Panc1 (cell line): Measurements from ENCODE around the gene THADA. TPM values are rescaled to one million over a fixed set of nuclear protein-coding genes. Genes with fewer than 3 reads are reported as not detected.

Experiments
- ATAC-seq: fragments of 200-7000 bp; cut with Tn5 transposase; 2 replicates; pipeline ENCODE4 v1.9.1; 2020; ENCODE audit warnings: mild to moderate bottlenecking, moderate library complexity
- BruUV-seq: library from RNA; stranded (reverse); fragments of 400-500 nt; replicated peaks from 2 replicates; lab custom pipeline; 2021; lab: Mats Ljungman, UMichigan
- CTCF ChIA-PET: fragments of 300-600 bp; sonication (Branson Sonifier 250); formaldehyde crosslinking; loops from one replicate; lab custom pipeline; 2022; ENCODE audit warnings: antibody characterized with exemption; lab: Charles Lee
- POLR2A ChIA-PET: fragments of 300-600 bp; sonication (Branson Sonifier 250); formaldehyde crosslinking; loops from one replicate; lab custom pipeline; 2022; ENCODE audit warnings: antibody characterized with exemption; lab: Charles Lee
- DNase-seq: peaks from one replicate; pipeline ENCODE4 v3.0.0-alpha.2; 2010; ENCODE audit warnings: low read depth, low spot score
- H3K27ac ChIP-seq: 2 replicates; pipeline ENCODE4 v1.5.1; 2011; ENCODE audit warnings: mild to moderate bottlenecking, low read length, inconsistent platforms
- H3K27me3 ChIP-seq: fragments of 200-500 bp; sonication (Bioruptor generic); 2 replicates; pipeline ENCODE4 v1.6.0; 2014; ENCODE audit warnings: low read length, inconsistent platforms; ENCODE audit not compliant: control insufficient read depth, insufficient read depth
- H3K36me3 ChIP-seq: fragments of 200-500 bp; sonication (Bioruptor generic); 2 replicates; pipeline ENCODE4 v1.5.1; 2014; ENCODE audit warnings: inconsistent platforms, mild to moderate bottlenecking, low read length, moderate library complexity; ENCODE audit not compliant: control insufficient read depth, insufficient read depth
- H3K4me1 ChIP-seq: 2 replicates; pipeline ENCODE4 v1.5.1; 2011; ENCODE audit warnings: inconsistent platforms, mild to moderate bottlenecking, low read length, moderate library complexity; ENCODE audit not compliant: control insufficient read depth, insufficient read depth
- H3K4me3 ChIP-seq, 2 experiments: 2 replicates each; pipeline ENCODE4 v1.5.1; 2011 to 2012; ENCODE audit warnings: low read depth in 2 of 2, low read length in 2 of 2, mild to moderate bottlenecking in 2 of 2, inconsistent platforms in 1 of 2, moderate library complexity in 1 of 2
- H3K9me3 ChIP-seq: fragments of 200-500 bp; sonication (Bioruptor generic); 2 replicates; pipeline ENCODE4 v1.5.1; 2014; ENCODE audit warnings: low read depth, mild to moderate bottlenecking, inconsistent platforms, low read length, moderate library complexity; ENCODE audit not compliant: control insufficient read depth, insufficient read depth
- CTCF ChIP-seq: fragments of 450-650 bp; IDR thresholded peaks from 2 replicates; pipeline ENCODE4 v1.5.1; 2017; ENCODE audit warnings: mild to moderate bottlenecking
- POLR2AphosphoS5 ChIP-seq: IDR thresholded peaks from 2 replicates; pipeline ENCODE4 v1.6.1; 2012; ENCODE audit warnings: mild to moderate bottlenecking, low read depth, low read length, moderate library complexity
- REST ChIP-seq, 2 experiments: IDR thresholded peaks; 2 replicates each; pipeline ENCODE4 v1.6.1; 2011 to 2012; ENCODE audit warnings: low read depth in 2 of 2, control low read depth in 1 of 2, low read length in 1 of 2, mild to moderate bottlenecking in 1 of 2, moderate library complexity in 1 of 2; ENCODE audit not compliant: insufficient read depth in 1 of 2
- SIN3A ChIP-seq: IDR thresholded peaks from 2 replicates; pipeline ENCODE4 v1.6.1; 2012; ENCODE audit warnings: low read depth, mild to moderate bottlenecking, low read length, moderate library complexity, borderline replicate concordance; ENCODE audit not compliant: insufficient read depth
- TCF7L2 ChIP-seq: IDR thresholded peaks from 2 replicates; pipeline ENCODE4 v1.6.1; 2011; ENCODE audit warnings: mild to moderate bottlenecking, low read depth, low read length, inconsistent platforms
- in situ Hi-C: cut with HindIII; loops from 2 replicates; pipeline ENCODE4 v1.10.0; 2016; ENCODE audit warnings: low sequenced_read_pairs, low pct_unique_long_range_greater_than_20kb
- intact Hi-C: fragments of 100-400 bp; cut with micrococcal nuclease; formaldehyde crosslinking; loops from one replicate; pipeline ENCODE4 v1.10.0; 2022; ENCODE audit not compliant: unreplicated experiment
- total RNA-seq: library from RNA; stranded (reverse); gene quantifications from one replicate; pipeline ENCODE4 v1.2.1, GENCODE V29; 2021; ENCODE audit not compliant: unreplicated experiment

Gene THADA
- total RNA-seq, 1 experiment from 2014 or later: 37.2 TPM

GRCh38 chr2:43480874-43481273, 115.0 kb downstream of the THADA start:
- ChIA-PET CTCF (no interaction called here), POLR2A (interaction anchor here (0.6 kb wide), 1 partner anchor 55 kb away, joined by 4 read pairs; no protein-coding TSS in a partner anchor)
- Histone ChIP-seq H3K4me3 (no peak overlapping the region), H3K4me1 (0 out of 2 replicates have a peak, but pooled peaks cover 3% of the 10 kb centered on the region), H3K27ac (no peak overlapping the region), H3K9me3 (no peaks in the 10 kb centered on the region), H3K36me3 (no peaks in the 10 kb centered on the region; the same call in 1 of the 2 replicates), H3K27me3 (no peaks in the 10 kb centered on the region)
- in situ Hi-C loops (no loop called here), intact Hi-C loops (loop anchor here (5.0 to 10.0 kb wide), 2 partner anchors 346 to 534 kb away; no protein-coding TSS in a partner anchor)
- no peak for DNase-seq
- ATAC-seq: no peak
- TF ChIP-seq SIN3A: no peak
- TF ChIP-seq CTCF: no peak
- no peak for TF ChIP-seq TCF7L2
- TF ChIP-seq POLR2AphosphoS5: no peak
- TF ChIP-seq REST (IDR thresholded peaks at IDR 0.05; ENCODE audit: insufficient read depth in 1 of 2, low read depth in 2 of 2, low read length in 1 of 2): no peak
- BruUV-seq: no TSS peak

DNA sequence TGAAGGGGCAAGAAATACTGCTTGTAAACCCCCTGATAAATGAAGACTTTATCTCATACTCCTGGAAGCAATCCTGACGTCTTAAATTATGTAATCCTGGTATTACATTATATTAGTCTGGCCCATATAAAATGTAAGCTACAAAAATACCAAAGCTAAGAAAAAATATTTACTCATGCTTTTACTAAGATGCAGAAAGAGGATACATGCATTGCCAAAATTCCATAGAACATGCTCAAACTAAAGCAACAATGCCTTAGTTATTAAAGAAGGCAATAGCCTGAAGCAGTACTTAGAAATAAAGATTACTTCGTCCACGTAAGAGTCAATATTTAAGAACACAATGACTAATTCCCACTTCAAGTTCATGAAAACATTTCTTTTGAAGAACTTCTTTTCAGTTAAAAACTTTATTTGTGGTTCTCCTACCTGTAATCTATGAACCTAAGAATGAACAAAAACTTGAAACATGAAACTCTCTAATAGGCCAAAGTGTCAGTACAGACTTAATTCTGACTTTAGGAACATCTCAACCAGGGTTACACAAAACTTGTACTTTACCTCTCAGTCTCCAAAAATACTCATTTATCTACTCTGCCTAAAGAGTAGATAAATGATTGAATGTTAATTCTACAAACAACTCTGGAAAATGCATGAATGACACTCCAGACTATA, 117.3 kb downstream of the THADA start:
- DNase-seq: no peak

More for the DNA sequence above, 117.3 kb downstream of the THADA start:
- POLR2A ChIA-PET: no interaction called here
- CTCF ChIA-PET: no interaction called here
- H3K36me3 ChIP-seq: no peaks in the 10 kb centered on the region
- H3K27ac ChIP-seq: no peak overlapping the region
- in situ Hi-C loops (no loop called here), intact Hi-C loops (no loop called here)
- H3K27me3 ChIP-seq: no peaks in the 10 kb centered on the region
- H3K4me3 ChIP-seq: no peak overlapping the region
- no TSS peak for BruUV-seq
- ATAC-seq: no peak
- 0 out of 2 replicates have a peak, but pooled peaks cover 3% of the 10 kb centered on the region for H3K4me1 ChIP-seq
- TF ChIP-seq CTCF (no peak), TCF7L2 (no peak), POLR2AphosphoS5 (no peak), REST (IDR thresholded peaks at IDR 0.05; ENCODE audit: insufficient read depth in 1 of 2, low read depth in 2 of 2, low read length in 1 of 2) (no peak), SIN3A (no peak)
- H3K9me3 ChIP-seq: no peaks in the 10 kb centered on the region
